K562 (cell line): Measurements from ENCODE around the gene SLC26A11. TPM values are rescaled to one million over a fixed set of nuclear protein-coding genes. Genes with fewer than 3 reads are reported as not detected.
A peak's percentile ranks its signal among the peaks of the same experiment; 100 is the strongest.

Source experiments
- ATF7 ChIP-seq: fragments of 450-650 bp; IDR thresholded peaks from 2 replicates; pipeline ENCODE4 v1.7.1; 2014; ENCODE audit warnings: mild to moderate bottlenecking, moderate library complexity
- BHLHE40 ChIP-seq: IDR thresholded peaks from 2 replicates; pipeline ENCODE4 v1.6.1; 2011; ENCODE audit warnings: low read length, improper control_type of control experiment
- C11orf30 ChIP-seq: fragments of 450-650 bp; IDR thresholded peaks from 2 replicates; pipeline ENCODE4 v1.6.1; 2016; ENCODE audit warnings: low read depth, mild to moderate bottlenecking
- CXXC5 ChIP-seq: fragments of 250-450 bp; sonication (Bioruptor Pico); IDR thresholded peaks from 2 replicates; pipeline ENCODE4 v1.8.0; 2022; ENCODE audit warnings: inconsistent platforms, mild to moderate bottlenecking, moderate library complexity
- DPF2 ChIP-seq: fragments of 450-650 bp; IDR thresholded peaks from 2 replicates; pipeline ENCODE4 v1.6.1; 2016
- E2F5 ChIP-seq: sonication (generic); formaldehyde crosslinking; IDR thresholded peaks from 2 replicates; pipeline ENCODE4 v1.8.0; 2022; ENCODE audit warnings: mild to moderate bottlenecking, missing genetic modification reagents
- FOXA1 ChIP-seq: fragments of 450-650 bp; IDR thresholded peaks from 2 replicates; pipeline ENCODE4 v1.6.1; 2016; ENCODE audit warnings: mild to moderate bottlenecking, borderline replicate concordance
- HDAC3 ChIP-seq: fragments of 450-650 bp; IDR thresholded peaks from 2 replicates; pipeline ENCODE4 v1.6.1; 2018; ENCODE audit warnings: borderline replicate concordance, mild to moderate bottlenecking, moderate library complexity; ENCODE audit not compliant: partially characterized antibody
- KDM5B ChIP-seq: fragments of 200-600 bp; sonication (generic); IDR thresholded peaks from 2 replicates; pipeline ENCODE4 v1.6.1; 2012; ENCODE audit warnings: low read depth, mild to moderate bottlenecking, moderate library complexity, low read length, control low read depth, inconsistent platforms; ENCODE audit not compliant: insufficient replicate concordance
- MAZ ChIP-seq, 2 experiments: fragments of 450-650 bp in 1 of 2; sonication (generic) in 1 of 2; formaldehyde crosslinking; IDR thresholded peaks in 1 of 2; conservative IDR thresholded peaks in 1 of 2; 2 replicates each; pipeline versions ENCODE4 v1.4.0 to v1.5.0; 2020; ENCODE audit warnings: mild to moderate bottlenecking in 1 of 2, missing genetic modification reagents in 1 of 2
- MITF ChIP-seq: IDR thresholded peaks from 2 replicates; pipeline ENCODE4 v1.6.1; 2014; ENCODE audit warnings: antibody characterized with exemption
- PBX2 ChIP-seq, 2 experiments: IDR thresholded peaks in 1 of 2; conservative IDR thresholded peaks in 1 of 2; 2 replicates each; pipeline ENCODE4 v1.6.1; 2016; ENCODE audit warnings: low read depth in 2 of 2, mild to moderate bottlenecking in 1 of 2, missing compliant biosample characterization in 1 of 2, missing genetic modification characterization in 1 of 2, moderate library complexity in 1 of 2
- PHF8 ChIP-seq: fragments of 200-600 bp; sonication (generic); IDR thresholded peaks from 2 replicates; pipeline ENCODE4 v1.6.1; 2012; ENCODE audit warnings: mixed run types, mild to moderate bottlenecking, inconsistent platforms, low read length, moderate library complexity, borderline replicate concordance
- RBBP5 ChIP-seq: fragments of 200-600 bp; sonication (generic); IDR thresholded peaks from 2 replicates; pipeline ENCODE4 v1.6.1; 2012; ENCODE audit warnings: borderline replicate concordance, mild to moderate bottlenecking, low read length, control low read depth, inconsistent platforms; ENCODE audit not compliant: insufficient read depth, poor library complexity, severe bottlenecking
- SOX6 ChIP-seq: fragments of 450-650 bp; IDR thresholded peaks from 2 replicates; pipeline ENCODE4 v1.6.1; 2014; ENCODE audit warnings: mild to moderate bottlenecking
- SPI1 ChIP-seq: IDR thresholded peaks from 2 replicates; pipeline ENCODE4 v1.6.1; 2011; ENCODE audit warnings: low read depth, low read length, control low read depth, borderline replicate concordance
- SRSF3 ChIP-seq: fragments of 200-400 bp; formaldehyde crosslinking; IDR thresholded peaks from 2 replicates; pipeline ENCODE4 v1.6.1; 2016; ENCODE audit warnings: mild to moderate bottlenecking, low read length, moderate library complexity; ENCODE audit not compliant: insufficient read depth
- THAP7 ChIP-seq: fragments of 250-450 bp; sonication (Bioruptor Pico); IDR thresholded peaks from 2 replicates; pipeline ENCODE4 v1.5.0; 2021
- XRCC4 ChIP-seq: IDR thresholded peaks from one replicate; pipeline ENCODE4 v1.6.1; 2011; ENCODE audit not compliant: insufficient read depth, insufficient read length; ENCODE audit errors: extremely low read depth
- ZNF639 ChIP-seq, 2 experiments: fragments of 200-800 bp in 1 of 2; sonication (Bioruptor generic) in 1 of 2; sonication (generic) in 1 of 2; formaldehyde crosslinking in 1 of 2; IDR thresholded peaks in 1 of 2; conservative IDR thresholded peaks in 1 of 2; 2 replicates each; pipeline versions ENCODE4 v1.5.0 to v1.6.1; 2016 to 2020; ENCODE audit warnings: missing compliant biosample characterization in 1 of 2, missing genetic modification characterization in 1 of 2, missing genetic modification reagents in 1 of 2
- polyA plus RNA-seq, 8 experiments: library from polyadenylated mRNA; depleted of rRNA in 4 of 8; stranded (reverse) in 5 of 8; unstranded in 3 of 8; fragments of >200 nt; fragmentation: Nextera tagmentation in 2 of 8; fragmentation: Illumina TruSeq in 1 of 8; extraction: Ambion mirVana in 2 of 8; extraction: Trizol in 1 of 8; gene quantifications; 2 replicates each; pipeline versions ENCODE4 v1.2.1 to v1.2.3, GENCODE V29; 2011 to 2014; ENCODE audit warnings: inconsistent platforms in 1 of 8, missing spikeins in 1 of 8
- total RNA-seq, 7 experiments: library from RNA; depleted of rRNA in 6 of 7; stranded (reverse); fragments of >200 nt in 6 of 7; fragmentation: Illumina TruSeq in 2 of 7; extraction: Trizol in 2 of 7; gene quantifications; 2 replicates each; pipeline versions ENCODE4 v1.2.1 to v1.2.3, GENCODE V29; 2011 to 2021; ENCODE audit warnings: low replicate concordance in 1 of 7

Gene SLC26A11
- total and polyA plus RNA-seq, 9 of the 15 experiments (the other 6 are each of a cell fraction or from before 2014, with no cell fraction given) = 0.06 to 3.1 (median 1.2) TPM; not detected in 1

GRCh38 chr17:80262291-80262690, 42.1 kb downstream of the SLC26A11 start (continued):
- TF ChIP-seq E2F5 (CRISPR knock-in tag) (no peak), DPF2 (peak; percentile 51; the same call in 1 of the 2 replicates), C11orf30 (peak; percentile 43; the same call in 1 of the 2 replicates), FOXA1 (no peak), BHLHE40 (peak; percentile 16; the same call in 1 of the 2 replicates), PHF8 (no peak), XRCC4 (no peak), PBX2 (CRISPR knock-in tag; IDR thresholded peaks at IDR 0.05; ENCODE audit: low read depth) (no peak), PBX2 (tag; conservative IDR thresholded peaks at IDR 0.05; ENCODE audit: low read depth) (peak; percentile 61; the same call in 1 of the 2 replicates), HDAC3 (no peak), SPI1 (peak; percentile 49; the same call in 1 of the 2 replicates), SOX6 (peak; percentile 77), MITF (no peak), RBBP5 (peak; percentile 27), KDM5B (peak; percentile 15), ZNF639 (CRISPR knock-in tag; conservative IDR thresholded peaks at IDR 0.05 in 1 of 2, IDR thresholded peaks at IDR 0.05 in 1 of 2) (peak in 1 of 2 experiments; percentile 54; a peak in 1 of 4 replicates), MAZ (CRISPR knock-in tag; conservative IDR thresholded peaks at IDR 0.05 in 1 of 2, IDR thresholded peaks at IDR 0.05 in 1 of 2) (peak in 1 of 2 experiments; percentile 37; a peak in 1 of 4 replicates), CXXC5 (peak; percentile 40; the same call in 1 of the 2 replicates), THAP7 (CRISPR knock-in tag) (no peak), SRSF3 (no peak), ATF7 (0 out of 2 replicates have a peak, but pooled peaks have one; percentile 17)
